ENCODE results near the gene ISOC2. TPM values are rescaled to one million over a fixed set of nuclear protein-coding genes. Genes with fewer than 3 reads are reported as not detected.

The ISOC2 gene
- total and polyA plus RNA-seq, 12 donors: 42.5 to 117 (median 50.0) TPM

- no peak for ATAC-seq
- TF ChIP-seq CTCF (IDR thresholded peaks at IDR 0.05): no peak
- Histone ChIP-seq H3K4me1 (peaks cover 17 to 55% (median 27%) of the 10 kb centered on the region in 9 donors), H3K9me3 (no peaks in the 10 kb centered on the region), H3K27ac (peak overlapping the region in 4 of 10 donors; percentile 31 to 96 (median 52)), H3K4me3 (no peak overlapping the region), H3K36me3 (peaks cover 0 to 9% (median 0%) of the 10 kb centered on the region in 9 donors), H3K27me3 (peaks cover 0 to 25% (median 4%) of the 10 kb centered on the region in 7 donors)
- intact Hi-C loops (cut with DNase I): no loop called here
- WGBS, 2 donors: 77 to 78% methylated on average over 24 of the region's 24 CpGs
- no peak for DNase-seq
Observed at GRCh38 chr19:55491546-55492360, 30.3 kb upstream of the ISOC2 start.

GRCh38 chr19:55490478-55491432, 29.3 kb upstream of the ISOC2 start:
- 81 to 82% methylated on average over 49 to 52 of the region's 52 CpGs for WGBS, 2 donors
- Histone ChIP-seq H3K4me1 (peaks cover 21 to 63% (median 37%) of the 10 kb centered on the region in 9 donors), H3K27me3 (peaks cover 0 to 25% (median 4%) of the 10 kb centered on the region in 7 donors), H3K4me3 (no peak overlapping the region), H3K27ac (peak overlapping the region in 4 of 10 donors; percentile 31 to 61 (median 48)), H3K9me3 (no peaks in the 10 kb centered on the region), H3K36me3 (no peaks in the 10 kb centered on the region)
- DNase-seq (no peak), ATAC-seq (no peak)
- TF ChIP-seq CTCF (IDR thresholded peaks at IDR 0.05): no peak
- intact Hi-C loops (cut with DNase I): no loop called here

- H3K4me1 ChIP-seq: peaks cover 26 to 64% (median 45%) of the 10 kb centered on the region in 9 donors
- intact Hi-C loops (cut with DNase I): no loop called here
- no peaks in the 10 kb centered on the region for H3K9me3 ChIP-seq
- 74 to 75% methylated on average over 18 to 21 of the region's 21 CpGs for WGBS, 2 donors
- H3K36me3 ChIP-seq: no peaks in the 10 kb centered on the region
- ATAC-seq (no peak), DNase-seq (no peak)
- H3K27me3 ChIP-seq: peaks cover 0 to 25% (median 4%) of the 10 kb centered on the region in 7 donors
- H3K4me3 ChIP-seq: no peak overlapping the region
- no peak for TF ChIP-seq CTCF (IDR thresholded peaks at IDR 0.05)
- peak overlapping the region in 4 of 10 donors; percentile 28 to 86 (median 55) for H3K27ac ChIP-seq
Observed at GRCh38 chr19:55489711-55490477, 28.5 kb upstream of the ISOC2 start.
